ENCODE measurements around the gene SLC47A2. TPM values are rescaled to one million over a fixed set of nuclear protein-coding genes. Genes with fewer than 3 reads are reported as not detected.
A peak's percentile ranks its signal among the peaks of the same experiment; 100 is the strongest.

The SLC47A2 gene
- total and polyA plus RNA-seq, 8 donors: not detected

- no peaks in the 10 kb centered on the region for H3K9me3 ChIP-seq
- no peak overlapping the region for H3K4me3 ChIP-seq
- intact Hi-C loops (cut with DNase I): no loop called here
- peaks cover 0 to 30% (median 3%) of the 10 kb centered on the region in 3 donors for H3K36me3 ChIP-seq
- peaks cover 20 to 31% (median 31%) of the 10 kb centered on the region in 3 donors for H3K4me1 ChIP-seq
- peak in 2 of 6 donors; percentile 24 to 69 for DNase-seq
- no peak for FAIRE-seq
- no peak overlapping the region for H3K27ac ChIP-seq
- H3K27me3 ChIP-seq: no peaks in the 10 kb centered on the region
- no peak for ATAC-seq
- TF ChIP-seq CTCF (IDR thresholded peaks at IDR 0.05): no peak
- WGBS, 2 donors: 98 to 99% methylated on average over 27 to 30 of the region's 30 CpGs
Measured at GRCh38 chr17:19654342-19654886, 62.0 kb downstream of the SLC47A2 start.

GRCh38 chr17:19652595-19652994, 63.8 kb downstream of the SLC47A2 start:
- Histone ChIP-seq H3K27ac (peak overlapping the region in 2 of 4 donors; percentile 53 to 60), H3K4me1 (peaks cover 16 to 27% (median 24%) of the 10 kb centered on the region in 3 donors), H3K36me3 (peaks cover 0 to 30% (median 0%) of the 10 kb centered on the region in 3 donors), H3K27me3 (no peaks in the 10 kb centered on the region), H3K4me3 (no peak overlapping the region), H3K9me3 (no peaks in the 10 kb centered on the region)
- no peak for ATAC-seq
- intact Hi-C loops (cut with DNase I): no loop called here
- no peak for TF ChIP-seq CTCF (IDR thresholded peaks at IDR 0.05)
- no peak for FAIRE-seq
- 20% methylated on average over 3 of the region's 3 CpGs for WGBS, 2 donors
- DNase-seq: no peak

- Histone ChIP-seq H3K36me3 (peaks cover 0 to 27% (median 0%) of the 10 kb centered on the region in 3 donors), H3K4me3 (peak overlapping the region in 1 of 4 donors; percentile 76), H3K4me1 (peaks cover 14 to 37% (median 28%) of the 10 kb centered on the region in 3 donors), H3K27me3 (no peaks in the 10 kb centered on the region), H3K27ac (peak overlapping the region in 2 of 4 donors; percentile 53 to 60), H3K9me3 (no peaks in the 10 kb centered on the region)
- WGBS, 2 donors: 32 to 33% methylated on average over 5 of the region's 5 CpGs
- TF ChIP-seq CTCF (IDR thresholded peaks at IDR 0.05): no peak
- DNase-seq (no peak), FAIRE-seq (no peak), ATAC-seq (no peak)
- intact Hi-C loops (cut with DNase I): no loop called here
Measured at GRCh38 chr17:19651451-19652238, 64.7 kb downstream of the SLC47A2 start.

GRCh38 chr17:19650826-19651225, 65.6 kb downstream of the SLC47A2 start:
- DNase-seq (no peak), FAIRE-seq (no peak), ATAC-seq (no peak)
- TF ChIP-seq CTCF (IDR thresholded peaks at IDR 0.05): no peak
- Histone ChIP-seq H3K9me3 (no peaks in the 10 kb centered on the region), H3K4me3 (peak overlapping the region in 2 of 4 donors; percentile 59 to 76), H3K36me3 (peaks cover 0 to 20% (median 0%) of the 10 kb centered on the region in 3 donors), H3K27me3 (no peaks in the 10 kb centered on the region), H3K4me1 (peaks cover 18 to 42% (median 33%) of the 10 kb centered on the region in 3 donors), H3K27ac (peak overlapping the region in 2 of 4 donors; percentile 53 to 60)
- 60 to 69% methylated on average over 1 of the region's 1 CpG for WGBS, 2 donors
- intact Hi-C loops (cut with DNase I): no loop called here

- peak overlapping the region; percentile 79 to 96 (median 88) for H3K27ac ChIP-seq
- ATAC-seq (no peak), FAIRE-seq (no peak), DNase-seq (no peak)
- no peaks in the 10 kb centered on the region for H3K9me3 ChIP-seq
- H3K4me3 ChIP-seq: peak overlapping the region; percentile 43 to 93 (median 68)
- intact Hi-C loops (cut with DNase I): no loop called here
- H3K27me3 ChIP-seq: no peaks in the 10 kb centered on the region
- WGBS, 2 donors: 0% methylated on average over 2 of the region's 2 CpGs
- H3K4me1 ChIP-seq: peaks cover 18 to 42% (median 33%) of the 10 kb centered on the region in 3 donors
- H3K36me3 ChIP-seq: peaks cover 0 to 9% (median 0%) of the 10 kb centered on the region in 3 donors
- TF ChIP-seq CTCF (IDR thresholded peaks at IDR 0.05): no peak
Measured at GRCh38 chr17:19649274-19649541, 67.2 kb downstream of the SLC47A2 start.

Data from pancreas (tissue), 10 donors.